ENCODE results near the gene ZNF57. TPM values are rescaled to one million over a fixed set of nuclear protein-coding genes. Genes with fewer than 3 reads are reported as not detected.

ZNF57 gene
- total and polyA plus RNA-seq, 2 of the 13 experiments (the other 11 are each of a cell fraction or from before 2014, with no cell fraction given): 6.6 to 17.5 TPM

DNA sequence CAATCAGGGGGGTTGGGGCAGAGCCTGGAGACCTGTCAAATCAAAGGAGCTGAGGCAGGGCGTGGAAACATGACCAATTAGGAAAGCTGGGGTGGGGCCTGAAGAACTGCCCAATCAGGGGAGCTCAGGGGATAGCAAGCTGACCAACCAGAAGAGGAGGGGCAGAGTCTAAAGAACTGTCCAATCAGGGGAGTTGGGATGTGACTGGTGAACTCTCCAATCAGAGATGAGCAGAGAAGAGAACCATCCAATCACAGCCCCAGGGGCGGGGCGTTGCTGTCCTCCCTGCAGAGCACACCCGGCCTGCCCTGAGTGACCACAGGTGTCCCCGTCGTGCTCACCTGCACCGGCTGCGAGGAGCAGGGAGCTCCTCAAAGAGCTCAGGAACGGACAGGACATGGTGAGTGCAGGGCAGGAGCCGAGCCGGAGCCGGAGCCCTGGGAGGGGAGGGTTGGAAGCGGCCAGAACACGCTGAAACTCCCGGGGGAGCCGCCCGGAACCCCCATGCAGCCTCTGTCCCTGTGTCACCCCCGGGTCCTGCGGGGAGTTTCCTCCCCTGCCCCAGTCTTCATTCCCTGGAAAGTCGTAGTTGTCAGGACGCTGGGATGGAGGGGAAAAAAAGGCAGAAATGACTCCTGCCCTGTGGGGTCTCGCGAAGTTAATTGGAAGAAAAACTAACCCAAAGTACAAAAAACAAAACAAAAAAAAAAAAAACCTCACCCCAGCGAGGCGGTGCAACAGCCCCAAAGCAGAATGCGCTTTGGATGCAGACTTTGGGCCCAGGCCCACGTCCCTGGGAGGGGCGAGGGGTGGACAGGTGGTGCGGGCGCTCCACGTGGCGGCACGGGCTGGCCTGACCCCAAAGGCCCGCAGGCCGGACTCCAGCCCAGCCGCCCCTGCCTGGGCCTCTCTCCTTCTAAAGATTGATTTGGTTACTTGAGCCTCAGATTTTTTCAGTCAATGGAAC lies 33.4 kb upstream of the ZNF57 start, which contains the start of gene ZNF556:
TSS of gene ZNF556 (plus strand) at position 311 of the 967 bp plus-strand sequence. CDS start at position 398, 87 bp downstream.
- FAIRE-seq (peak; percentile 100), ATAC-seq (peak; percentile 96), DNase-seq (ENCODE audit: low spot score) (peak; percentile 100)
- 1% methylated on average over 19 of the region's 36 CpGs for WGBS (ENCODE audit: low lambda C conversion rate)
- Histone ChIP-seq H3K36me3 (replicated peaks in 1 of 2; ENCODE audit: control insufficient read depth in 1 of 2, insufficient read depth in 2 of 2, low read length in 2 of 2) (no peaks in the 10 kb centered on the region), H3K4me2 (ENCODE audit: low read depth, low read length) (peak within 1 kb of the TSS; percentile 93), H3K9me3 (ENCODE audit: low read length) (no peaks in the 10 kb centered on the region), H3K4me1 (ENCODE audit: insufficient read depth, low read length) (peaks cover 41% of the 10 kb centered on the region), H3K4me3 (replicated peaks in 1 of 3; ENCODE audit: insufficient read depth in 1 of 3, low read depth in 2 of 3, low read length in 3 of 3) (peak within 1 kb of the TSS; percentile 72 to 94 (median 80)), H2AFZ (ENCODE audit: low read length) (no peak within 1 kb of the TSS), H4K20me1 (ENCODE audit: insufficient read depth, low read length) (peaks cover 2% of the 10 kb centered on the region; the same call in 1 of the 2 replicates), H3K27me3 (ENCODE audit: control insufficient read depth in 1 of 2, insufficient read depth in 2 of 2, low read length in 2 of 2) (no peaks in the 10 kb centered on the region), H3K27ac (ENCODE audit: extremely low read length, insufficient read depth, low read length) (peak within 1 kb of the TSS; percentile 90), H3K79me2 (ENCODE audit: insufficient read depth, low read length) (peaks cover 25% of the 10 kb centered on the region), H3K9ac (ENCODE audit: insufficient read depth, low read depth, low read length) (peak within 1 kb of the TSS; percentile 88)
- BruUV-seq (replicated peaks): TSS peak; percentile 83
- in situ Hi-C loops (cut with HindIII; ENCODE audit: extremely low pct_ligation_motif_present, low pct_unique_long_range_greater_than_20kb) (no loop called here), intact Hi-C loops (cut with micrococcal nuclease; ENCODE audit: unreplicated experiment) (loop anchor here (1.0 to 2.0 kb wide), 2 partner anchors 49 to 84 kb away; partner anchors contain the start of genes SGTA and ZNF554)
- CTCF ChIA-PET (ENCODE audit: low intra/inter-chr PET ratio, low total read pairs): no interaction called here
- POLR2A ChIA-PET: interaction anchor here (0.5 to 3.1 kb wide), 35 partner anchors 9 to 1374 kb away, joined by 3 to 49 read pairs (median 6); partner anchors contain the start of genes GADD45B, SGTA, THOP1 and ZNF554
- TF ChIP-seq ZNF75D (CRISPR knock-in tag; IDR thresholded peaks at IDR 0.05; ENCODE audit: borderline replicate concordance) (no peak), ZSCAN30 (CRISPR knock-in tag; IDR thresholded peaks at IDR 0.05) (no peak), MIXL1 (CRISPR knock-in tag; IDR thresholded peaks at IDR 0.05) (0 out of 2 replicates have a peak, but pooled peaks have one; percentile 38), NR2F1 (CRISPR knock-in tag; IDR thresholded peaks at IDR 0.05) (0 out of 4 replicates have a peak, but pooled peaks of 1 of the 2 experiments have one; percentile 15), SIX1 (CRISPR knock-in tag; IDR thresholded peaks at IDR 0.05; ENCODE audit: borderline replicate concordance) (no peak), NFKB2 (CRISPR knock-in tag; IDR thresholded peaks at IDR 0.05; ENCODE audit: borderline replicate concordance) (peak; percentile 57; the same call in 1 of the 2 replicates), ZNF607 (CRISPR knock-in tag; IDR thresholded peaks at IDR 0.05; ENCODE audit: borderline replicate concordance) (0 out of 2 replicates have a peak, but pooled peaks have one; percentile 13), TBX2 (CRISPR knock-in tag; IDR thresholded peaks at IDR 0.05; ENCODE audit: borderline replicate concordance) (peak; percentile 63), ZNF572 (CRISPR knock-in tag; IDR thresholded peaks at IDR 0.05) (no peak), SETDB1 (CRISPR knock-in tag; IDR thresholded peaks at IDR 0.05; ENCODE audit: borderline replicate concordance) (no peak), PHB2 (IDR thresholded peaks at IDR 0.05; ENCODE audit: partially characterized antibody) (no peak), ZNF776 (CRISPR knock-in tag; IDR thresholded peaks at IDR 0.05) (0 out of 2 replicates have a peak, but pooled peaks have one; percentile 30), MEIS2 (CRISPR knock-in tag; IDR thresholded peaks at IDR 0.05) (peak; percentile 65), REXO4 (CRISPR knock-in tag; IDR thresholded peaks at IDR 0.05; ENCODE audit: borderline replicate concordance) (no peak), ZFY (CRISPR knock-in tag; IDR thresholded peaks at IDR 0.05) (peak; percentile 88), ZSCAN22 (CRISPR knock-in tag; IDR thresholded peaks at IDR 0.05) (no peak), SNAPC2 (CRISPR knock-in tag; IDR thresholded peaks at IDR 0.05) (no peak)
- TF ChIP-seq, protein P1, sequence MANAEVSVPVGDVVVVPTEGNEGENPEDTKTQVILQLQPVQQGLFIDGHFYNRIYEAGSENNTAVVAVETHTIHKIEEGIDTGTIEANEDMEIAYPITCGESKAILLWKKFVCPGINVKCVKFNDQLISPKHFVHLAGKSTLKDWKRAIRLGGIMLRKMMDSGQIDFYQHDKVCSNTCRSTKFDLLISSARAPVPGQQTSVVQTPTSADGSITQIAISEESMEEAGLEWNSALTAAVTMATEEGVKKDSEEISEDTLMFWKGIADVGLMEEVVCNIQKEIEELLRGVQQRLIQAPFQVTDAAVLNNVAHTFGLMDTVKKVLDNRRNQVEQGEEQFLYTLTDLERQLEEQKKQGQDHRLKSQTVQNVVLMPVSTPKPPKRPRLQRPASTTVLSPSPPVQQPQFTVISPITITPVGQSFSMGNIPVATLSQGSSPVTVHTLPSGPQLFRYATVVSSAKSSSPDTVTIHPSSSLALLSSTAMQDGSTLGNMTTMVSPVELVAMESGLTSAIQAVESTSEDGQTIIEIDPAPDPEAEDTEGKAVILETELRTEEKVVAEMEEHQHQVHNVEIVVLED (CRISPR knock-in tag; IDR thresholded peaks at IDR 0.05; ENCODE audit: borderline replicate concordance): 0 out of 2 replicates have a peak, but pooled peaks have one; percentile 31
- TF ChIP-seq, protein P2, sequence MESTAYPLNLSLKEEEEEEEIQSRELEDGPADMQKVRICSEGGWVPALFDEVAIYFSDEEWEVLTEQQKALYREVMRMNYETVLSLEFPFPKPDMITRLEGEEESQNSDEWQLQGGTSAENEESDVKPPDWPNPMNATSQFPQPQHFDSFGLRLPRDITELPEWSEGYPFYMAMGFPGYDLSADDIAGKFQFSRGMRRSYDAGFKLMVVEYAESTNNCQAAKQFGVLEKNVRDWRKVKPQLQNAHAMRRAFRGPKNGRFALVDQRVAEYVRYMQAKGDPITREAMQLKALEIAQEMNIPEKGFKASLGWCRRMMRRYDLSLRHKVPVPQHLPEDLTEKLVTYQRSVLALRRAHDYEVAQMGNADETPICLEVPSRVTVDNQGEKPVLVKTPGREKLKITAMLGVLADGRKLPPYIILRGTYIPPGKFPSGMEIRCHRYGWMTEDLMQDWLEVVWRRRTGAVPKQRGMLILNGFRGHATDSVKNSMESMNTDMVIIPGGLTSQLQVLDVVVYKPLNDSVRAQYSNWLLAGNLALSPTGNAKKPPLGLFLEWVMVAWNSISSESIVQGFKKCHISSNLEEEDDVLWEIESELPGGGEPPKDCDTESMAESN (CRISPR knock-in tag; conservative IDR thresholded peaks at IDR 0.05): peak; percentile 56; the same call in 1 of the 2 replicates
